ENCODE results near the gene RERG. TPM values are rescaled to one million over a fixed set of nuclear protein-coding genes. Genes with fewer than 3 reads are reported as not detected.

RERG gene
- total RNA-seq, 1 donor = not detected

DNA sequence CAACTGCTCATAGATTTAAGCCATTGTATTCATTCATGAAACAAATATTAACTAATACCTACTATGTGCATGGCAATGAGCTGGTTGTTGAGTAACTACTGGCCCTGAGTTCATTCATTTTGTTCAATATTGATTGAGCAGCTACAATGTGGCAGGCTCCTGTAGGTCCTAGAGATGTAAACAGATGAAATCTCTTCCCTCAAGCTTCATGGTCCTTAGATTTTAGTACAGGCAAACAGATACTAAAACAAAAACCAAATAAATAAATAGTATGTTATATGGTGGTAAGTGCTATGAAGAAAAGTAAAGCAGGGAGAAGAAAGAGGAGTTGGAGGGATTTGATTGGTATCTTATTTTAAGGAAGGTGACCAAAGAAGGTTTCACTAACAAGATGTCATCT is 77.8 kb downstream of the RERG start:
- H3K4me3 ChIP-seq (ENCODE audit: low read depth, low read length) = no peak overlapping the region
- DNase-seq (ENCODE audit: low read depth) = no peak
- TF ChIP-seq CTCF (IDR thresholded peaks at IDR 0.05; ENCODE audit: insufficient read depth, low read length) = no peak

DNA sequence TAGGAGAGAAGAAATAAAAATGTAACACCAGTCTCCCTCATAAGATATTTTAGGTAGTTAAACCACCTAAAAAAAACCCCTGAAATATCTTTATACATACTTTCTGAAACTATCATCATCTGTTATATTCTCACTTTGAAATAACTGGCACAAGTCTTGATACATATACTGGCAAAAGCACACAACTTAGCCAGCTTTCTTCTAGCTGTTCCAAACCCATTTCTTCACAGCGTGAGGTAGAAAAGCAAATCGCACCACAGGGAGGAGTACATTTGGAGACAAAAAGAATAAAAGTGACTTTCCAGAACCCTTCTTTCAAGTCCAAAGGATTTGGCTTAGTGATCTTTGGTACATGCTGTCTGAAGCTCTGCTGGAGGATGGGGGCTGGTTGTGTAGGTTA is 78.5 kb downstream of the RERG start:
- TF ChIP-seq CTCF (IDR thresholded peaks at IDR 0.05; ENCODE audit: insufficient read depth, low read length) = no peak
- no peak for DNase-seq (ENCODE audit: low read depth)
- no peak overlapping the region for H3K4me3 ChIP-seq (ENCODE audit: low read depth, low read length)

DNA sequence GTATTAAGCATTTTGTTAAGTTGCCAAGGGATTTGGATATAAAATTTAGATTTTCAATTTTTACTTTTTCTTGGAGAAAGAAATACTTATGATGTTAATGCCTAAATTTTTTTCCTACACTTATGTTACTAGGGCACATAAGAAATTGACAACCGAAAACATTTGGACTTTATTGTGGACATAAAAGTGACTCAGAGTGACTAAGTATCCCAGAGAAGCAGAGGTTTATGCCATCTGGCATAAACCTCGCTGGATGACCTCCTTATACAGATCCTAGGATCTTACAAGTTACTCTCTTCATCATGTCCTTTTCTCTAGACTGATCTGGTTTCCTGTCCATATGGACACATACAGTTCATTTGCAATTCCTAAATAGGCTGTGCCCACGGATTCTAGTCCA is 89.8 kb downstream of the RERG start:
- no peak overlapping the region for H3K4me3 ChIP-seq (ENCODE audit: low read depth, low read length)
- DNase-seq (ENCODE audit: low read depth) = peak; percentile 32
- TF ChIP-seq CTCF (IDR thresholded peaks at IDR 0.05; ENCODE audit: insufficient read depth, low read length) = no peak

DNA sequence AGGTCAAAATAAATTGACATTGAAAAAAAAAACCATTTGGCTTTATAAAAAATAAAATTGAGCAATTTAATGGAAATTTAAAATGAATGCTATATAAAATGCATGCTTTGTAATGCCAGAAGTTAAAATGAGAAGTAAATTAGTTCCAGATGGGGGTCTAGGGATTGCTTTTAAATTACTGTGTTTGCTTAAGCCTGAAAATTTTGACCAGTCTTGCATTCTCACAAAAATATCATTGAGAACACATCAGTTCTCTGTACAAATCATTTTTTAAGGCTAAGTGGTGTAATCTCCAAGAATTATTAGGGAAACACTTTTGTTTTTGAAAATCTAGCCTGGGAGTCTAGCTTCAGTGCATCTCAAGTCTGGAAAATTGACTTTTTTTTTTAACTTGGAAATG is 90.7 kb downstream of the RERG start:
- no peak overlapping the region for H3K4me3 ChIP-seq (ENCODE audit: low read depth, low read length)

GRCh38 chr12:15123401-15123800 is 97.8 kb downstream of the RERG start:
- no peak for DNase-seq (ENCODE audit: low read depth)
- no peak overlapping the region for H3K4me3 ChIP-seq (ENCODE audit: low read depth, low read length)
- TF ChIP-seq CTCF (IDR thresholded peaks at IDR 0.05; ENCODE audit: insufficient read depth, low read length) = no peak

More for the DNA sequence above, 90.7 kb downstream of the RERG start:
- DNase-seq (ENCODE audit: low read depth) = peak; percentile 4
- TF ChIP-seq CTCF (IDR thresholded peaks at IDR 0.05; ENCODE audit: insufficient read depth, low read length) = no peak

GRCh38 chr12:15122344-15122743 is 98.9 kb downstream of the RERG start:
- H3K4me3 ChIP-seq (ENCODE audit: low read depth, low read length) = no peak overlapping the region
- no peak for TF ChIP-seq CTCF (IDR thresholded peaks at IDR 0.05; ENCODE audit: insufficient read depth, low read length)
- DNase-seq (ENCODE audit: low read depth) = no peak

- no peak overlapping the region for H3K4me3 ChIP-seq (ENCODE audit: low read depth, low read length)
- DNase-seq (ENCODE audit: low read depth) = no peak
- no peak for TF ChIP-seq CTCF (IDR thresholded peaks at IDR 0.05; ENCODE audit: insufficient read depth, low read length)
These were observed 102.3 kb downstream of the RERG start for GRCh38 chr12:15118955-15119354.

Data from fibroblast of the aortic adventitia (primary cell).